Breast epithelium (tissue), 4 donors: ENCODE data around the gene CYP46A1. TPM values are rescaled to one million over a fixed set of nuclear protein-coding genes. Genes with fewer than 3 reads are reported as not detected.

ENCODE experiments used
- DNase-seq, 2 donors: peaks; one replicate each; pipeline ENCODE4 v3.0.0-alpha.2; 2019; ENCODE audit warnings: low spot score in 2 of 2
- H3K27ac ChIP-seq, 2 donors: fragments of 200-600 bp; sonication (generic) in 1 of 2; one replicate each; pipeline ENCODE4 v1.5.1; 2016 to 2019; ENCODE audit warnings: mild to moderate bottlenecking in 1 of 2
- H3K27me3 ChIP-seq, 2 donors: fragments of 200-600 bp; sonication (generic) in 1 of 2; one replicate each; pipeline versions ENCODE4 v1.5.1 to v1.6.0; 2017 to 2019; ENCODE audit warnings: control low read depth in 1 of 2, mild to moderate bottlenecking in 1 of 2
- H3K36me3 ChIP-seq: fragments of 200-600 bp; one replicate; pipeline ENCODE4 v1.5.1; 2019
- H3K4me1 ChIP-seq, 2 donors: fragments of 200-600 bp; sonication (generic); one replicate each; pipeline ENCODE4 v1.5.1; 2016 to 2019; ENCODE audit warnings: control low read depth in 1 of 2
- H3K4me3 ChIP-seq, 3 donors: fragments of 200-600 bp; sonication (generic); 1 replicate in 2 of 3; 2 replicates in 1 of 3; pipeline ENCODE4 v1.5.1; 2016 to 2019; ENCODE audit warnings: mild to moderate bottlenecking in 3 of 3, moderate library complexity in 2 of 3
- H3K9me3 ChIP-seq, 2 donors: fragments of 200-600 bp; sonication (generic) in 1 of 2; one replicate each; pipeline ENCODE4 v1.5.1; 2016 to 2019; ENCODE audit warnings: control low read depth in 1 of 2
- POLR2A ChIP-seq: fragments of 450-650 bp; IDR thresholded peaks from one replicate; pipeline ENCODE4 v1.6.1; 2016; ENCODE audit warnings: antibody characterized with exemption, mild to moderate bottlenecking, moderate library complexity
- POLR2AphosphoS5 ChIP-seq, 3 donors: sonication (generic); formaldehyde crosslinking; IDR thresholded peaks; one replicate each; pipeline ENCODE4 v1.6.1; 2017; ENCODE audit warnings: antibody characterized with exemption in 3 of 3
- intact Hi-C: fragments of 100-400 bp; cut with DNase I; formaldehyde crosslinking; loops from one replicate; pipeline ENCODE4 v1.15.1; 2023; ENCODE audit warnings: low total_unique reads
- total RNA-seq, 3 donors: library from RNA; depleted of rRNA; stranded (reverse); fragments of >200 nt; gene quantifications; one replicate each; pipeline ENCODE4 v1.1.0, GENCODE V29; 2016
- TF ChIP-seq, protein P1 (sequence below), 3 donors: fragments of 450-650 bp; IDR thresholded peaks; one replicate each; pipeline ENCODE4 v1.5.1; 2016 to 2017; ENCODE audit warnings: antibody characterized with exemption in 3 of 3, mild to moderate bottlenecking in 3 of 3, moderate library complexity in 3 of 3

The CYP46A1 gene
- total RNA-seq, 3 donors from 2014 or later, result 1.6 to 5.2 (median 2.6) TPM

DNA sequence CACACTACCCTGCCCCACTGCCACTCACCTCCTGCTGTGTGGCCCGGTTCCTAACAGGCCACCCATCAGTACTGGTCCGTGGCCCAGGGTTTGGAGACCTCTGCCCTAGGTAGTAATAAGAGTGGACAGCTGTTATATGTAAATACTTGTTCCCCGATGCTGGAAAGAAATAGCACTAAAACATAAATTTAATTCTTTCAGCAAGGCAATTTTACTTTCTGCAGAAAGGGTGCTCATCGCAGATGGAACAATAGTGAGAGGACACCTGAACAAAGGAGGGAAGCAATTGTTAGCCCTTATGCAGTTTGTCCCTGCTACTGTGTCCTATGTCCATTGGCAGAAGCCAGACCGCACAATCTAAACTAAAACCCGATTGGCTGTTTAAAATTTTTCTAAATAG is 5.9 kb upstream of the CYP46A1 start:
- Histone ChIP-seq H3K36me3 (no peaks in the 10 kb centered on the region), H3K4me3 (no peak overlapping the region), H3K9me3 (peaks cover 0 to 7% of the 10 kb centered on the region in 2 donors), H3K27ac (peak overlapping the region; percentile 46 to 48), H3K4me1 (peaks cover 0 to 6% of the 10 kb centered on the region in 2 donors), H3K27me3 (no peaks in the 10 kb centered on the region)
- TF ChIP-seq, protein P1, sequence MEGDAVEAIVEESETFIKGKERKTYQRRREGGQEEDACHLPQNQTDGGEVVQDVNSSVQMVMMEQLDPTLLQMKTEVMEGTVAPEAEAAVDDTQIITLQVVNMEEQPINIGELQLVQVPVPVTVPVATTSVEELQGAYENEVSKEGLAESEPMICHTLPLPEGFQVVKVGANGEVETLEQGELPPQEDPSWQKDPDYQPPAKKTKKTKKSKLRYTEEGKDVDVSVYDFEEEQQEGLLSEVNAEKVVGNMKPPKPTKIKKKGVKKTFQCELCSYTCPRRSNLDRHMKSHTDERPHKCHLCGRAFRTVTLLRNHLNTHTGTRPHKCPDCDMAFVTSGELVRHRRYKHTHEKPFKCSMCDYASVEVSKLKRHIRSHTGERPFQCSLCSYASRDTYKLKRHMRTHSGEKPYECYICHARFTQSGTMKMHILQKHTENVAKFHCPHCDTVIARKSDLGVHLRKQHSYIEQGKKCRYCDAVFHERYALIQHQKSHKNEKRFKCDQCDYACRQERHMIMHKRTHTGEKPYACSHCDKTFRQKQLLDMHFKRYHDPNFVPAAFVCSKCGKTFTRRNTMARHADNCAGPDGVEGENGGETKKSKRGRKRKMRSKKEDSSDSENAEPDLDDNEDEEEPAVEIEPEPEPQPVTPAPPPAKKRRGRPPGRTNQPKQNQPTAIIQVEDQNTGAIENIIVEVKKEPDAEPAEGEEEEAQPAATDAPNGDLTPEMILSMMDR (IDR thresholded peaks at IDR 0.05), result no peak
- no peak for TF ChIP-seq POLR2AphosphoS5 (IDR thresholded peaks at IDR 0.05)
- TF ChIP-seq POLR2A, result no peak
- no peak for DNase-seq
- intact Hi-C loops, result no loop called here

DNA sequence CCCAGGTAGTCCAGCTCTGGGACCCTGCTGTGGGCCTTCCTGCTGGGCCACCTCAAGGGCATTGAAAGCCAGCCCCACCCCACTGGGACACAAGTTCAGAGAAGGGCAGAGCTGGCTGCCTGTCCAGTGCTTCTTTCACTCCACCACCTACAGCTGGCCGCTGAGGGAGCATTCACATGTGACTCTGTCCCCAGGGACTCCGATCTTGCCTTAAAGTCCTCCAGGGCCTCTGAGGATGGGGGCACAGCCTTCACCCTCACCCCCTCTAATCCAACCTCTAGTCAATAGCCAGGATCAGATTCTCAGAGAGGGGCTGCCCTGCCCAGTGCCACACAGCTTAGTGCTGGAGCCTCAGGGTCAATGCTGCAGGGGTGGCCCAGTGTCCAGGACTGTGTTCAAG is 5.0 kb upstream of the CYP46A1 start:
- no peak for DNase-seq
- H3K27ac ChIP-seq, result no peak overlapping the region

GRCh38 chr14:99679543-99679942 is 4.6 kb upstream of the CYP46A1 start:
- H3K27me3 ChIP-seq, result no peaks in the 10 kb centered on the region
- peaks cover 0 to 5% of the 10 kb centered on the region in 2 donors for H3K4me1 ChIP-seq
- H3K4me3 ChIP-seq, result no peak overlapping the region
- TF ChIP-seq, protein P1 (IDR thresholded peaks at IDR 0.05), result no peak
- TF ChIP-seq POLR2A (no peak), POLR2AphosphoS5 (IDR thresholded peaks at IDR 0.05) (no peak)
- H3K9me3 ChIP-seq, result peaks cover 0 to 7% of the 10 kb centered on the region in 2 donors
- intact Hi-C loops, result no loop called here
- no peak for DNase-seq
- H3K27ac ChIP-seq, result no peak overlapping the region
- no peaks in the 10 kb centered on the region for H3K36me3 ChIP-seq

More for the DNA sequence above, 5.0 kb upstream of the CYP46A1 start:
- intact Hi-C loops, result no loop called here
- TF ChIP-seq POLR2A, result no peak
- no peak for TF ChIP-seq POLR2AphosphoS5 (IDR thresholded peaks at IDR 0.05)
- TF ChIP-seq, protein P1 (IDR thresholded peaks at IDR 0.05), result no peak
- Histone ChIP-seq H3K27me3 (no peaks in the 10 kb centered on the region), H3K4me3 (no peak overlapping the region), H3K4me1 (peaks cover 0 to 5% of the 10 kb centered on the region in 2 donors), H3K36me3 (no peaks in the 10 kb centered on the region), H3K9me3 (peaks cover 0 to 7% of the 10 kb centered on the region in 2 donors)

DNA sequence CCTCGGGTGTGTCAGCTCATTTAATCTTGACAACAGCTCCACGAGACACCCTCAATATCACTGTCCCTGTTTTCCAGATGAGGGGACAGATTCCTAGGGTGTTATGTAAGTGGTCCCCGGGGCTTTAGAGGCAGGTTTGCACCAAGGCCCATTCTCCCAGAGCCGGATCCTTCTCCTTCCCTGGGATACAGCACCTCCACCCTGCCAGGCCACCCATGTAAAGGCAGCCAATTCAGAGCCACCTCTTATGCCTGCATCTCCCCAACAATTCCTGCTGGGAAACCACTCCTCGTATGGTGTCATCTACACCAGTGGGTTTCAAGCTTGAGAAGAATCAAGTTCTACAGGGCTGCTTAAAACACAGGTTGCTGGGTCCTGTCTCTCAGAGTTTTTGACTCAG is 4.1 kb upstream of the CYP46A1 start:
- intact Hi-C loops, result no loop called here
- peaks cover 0 to 7% of the 10 kb centered on the region in 2 donors for H3K9me3 ChIP-seq
- H3K27ac ChIP-seq, result no peak overlapping the region
- no peak for DNase-seq
- no peaks in the 10 kb centered on the region for H3K27me3 ChIP-seq
- no peak overlapping the region for H3K4me3 ChIP-seq
- TF ChIP-seq, protein P1 (IDR thresholded peaks at IDR 0.05), result no peak
- no peak for TF ChIP-seq POLR2A
- TF ChIP-seq POLR2AphosphoS5 (IDR thresholded peaks at IDR 0.05), result no peak
- peaks cover 0 to 5% of the 10 kb centered on the region in 2 donors for H3K4me1 ChIP-seq
- H3K36me3 ChIP-seq, result no peaks in the 10 kb centered on the region

GRCh38 chr14:99681101-99681831 is 2.8 kb upstream of the CYP46A1 start:
- Histone ChIP-seq H3K4me3 (no peak overlapping the region), H3K9me3 (peaks cover 0 to 7% of the 10 kb centered on the region in 2 donors), H3K27me3 (no peaks in the 10 kb centered on the region), H3K27ac (no peak overlapping the region), H3K36me3 (no peaks in the 10 kb centered on the region), H3K4me1 (peaks cover 0 to 5% of the 10 kb centered on the region in 2 donors)
- intact Hi-C loops, result no loop called here
- TF ChIP-seq POLR2AphosphoS5 (IDR thresholded peaks at IDR 0.05), result no peak
- TF ChIP-seq POLR2A, result no peak
- TF ChIP-seq, protein P1 (IDR thresholded peaks at IDR 0.05), result no peak
- DNase-seq, result no peak
